WI38 (cell line): ENCODE results near the gene HIKESHI.
"Not testable (repeated sequence)": the region's sequence is repeated elsewhere in the genome, so short reads cannot be mapped to it uniquely, and the experiment has no call there.

ENCODE experiments used
- H3K4me3 ChIP-seq: 2 replicates; pipeline ENCODE4 v1.5.1; 2011; ENCODE audit warnings: low read depth, mild to moderate bottlenecking, control low read depth, low read length
- TF ChIP-seq, protein P1 (sequence below): IDR thresholded peaks from 2 replicates; pipeline ENCODE4 v1.5.1; 2012; ENCODE audit warnings: low read depth, mild to moderate bottlenecking, control low read depth, low read length

Gene HIKESHI

DNA sequence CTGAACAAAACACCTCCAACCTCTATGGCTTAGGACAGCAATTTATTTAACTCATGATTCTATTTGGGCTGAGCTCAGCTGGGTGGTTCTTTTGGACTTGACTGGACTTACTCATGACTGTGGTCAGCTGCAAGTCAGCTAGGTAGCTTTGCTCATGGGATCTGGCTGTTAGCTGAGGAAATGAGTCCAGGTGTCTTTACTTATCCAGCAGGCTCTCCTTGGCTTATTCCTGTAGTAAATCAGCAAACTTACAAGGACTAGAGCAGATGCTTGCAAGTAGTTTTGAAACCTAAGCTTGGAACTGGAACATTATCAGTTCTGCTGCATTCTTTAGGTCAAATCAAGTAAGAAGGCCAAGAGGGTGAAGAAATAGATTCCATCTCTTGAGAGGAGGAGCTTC, 8.0 kb upstream of the HIKESHI start:
- TF ChIP-seq, protein P1, sequence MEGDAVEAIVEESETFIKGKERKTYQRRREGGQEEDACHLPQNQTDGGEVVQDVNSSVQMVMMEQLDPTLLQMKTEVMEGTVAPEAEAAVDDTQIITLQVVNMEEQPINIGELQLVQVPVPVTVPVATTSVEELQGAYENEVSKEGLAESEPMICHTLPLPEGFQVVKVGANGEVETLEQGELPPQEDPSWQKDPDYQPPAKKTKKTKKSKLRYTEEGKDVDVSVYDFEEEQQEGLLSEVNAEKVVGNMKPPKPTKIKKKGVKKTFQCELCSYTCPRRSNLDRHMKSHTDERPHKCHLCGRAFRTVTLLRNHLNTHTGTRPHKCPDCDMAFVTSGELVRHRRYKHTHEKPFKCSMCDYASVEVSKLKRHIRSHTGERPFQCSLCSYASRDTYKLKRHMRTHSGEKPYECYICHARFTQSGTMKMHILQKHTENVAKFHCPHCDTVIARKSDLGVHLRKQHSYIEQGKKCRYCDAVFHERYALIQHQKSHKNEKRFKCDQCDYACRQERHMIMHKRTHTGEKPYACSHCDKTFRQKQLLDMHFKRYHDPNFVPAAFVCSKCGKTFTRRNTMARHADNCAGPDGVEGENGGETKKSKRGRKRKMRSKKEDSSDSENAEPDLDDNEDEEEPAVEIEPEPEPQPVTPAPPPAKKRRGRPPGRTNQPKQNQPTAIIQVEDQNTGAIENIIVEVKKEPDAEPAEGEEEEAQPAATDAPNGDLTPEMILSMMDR: no peak
- no peak overlapping the region for H3K4me3 ChIP-seq

DNA sequence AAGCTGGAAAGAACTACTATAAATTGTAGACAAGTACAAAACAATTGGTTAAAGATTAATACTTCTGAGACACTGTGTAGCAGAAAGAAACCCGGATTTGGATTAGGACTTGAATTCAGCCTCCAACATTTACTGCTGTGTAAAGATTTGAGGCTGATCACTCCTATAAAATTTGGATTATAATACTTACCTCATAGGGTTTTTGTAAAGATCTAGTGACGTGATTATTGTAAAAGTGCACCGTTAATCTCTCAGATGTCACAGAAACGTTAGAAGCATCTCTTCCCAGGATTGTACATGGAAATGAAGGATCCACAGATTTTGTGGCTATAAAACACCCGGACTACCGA, 323 bp upstream of the HIKESHI start:
- TF ChIP-seq, protein P1: no peak
- peak overlapping the region; percentile 97 for H3K4me3 ChIP-seq

DNA sequence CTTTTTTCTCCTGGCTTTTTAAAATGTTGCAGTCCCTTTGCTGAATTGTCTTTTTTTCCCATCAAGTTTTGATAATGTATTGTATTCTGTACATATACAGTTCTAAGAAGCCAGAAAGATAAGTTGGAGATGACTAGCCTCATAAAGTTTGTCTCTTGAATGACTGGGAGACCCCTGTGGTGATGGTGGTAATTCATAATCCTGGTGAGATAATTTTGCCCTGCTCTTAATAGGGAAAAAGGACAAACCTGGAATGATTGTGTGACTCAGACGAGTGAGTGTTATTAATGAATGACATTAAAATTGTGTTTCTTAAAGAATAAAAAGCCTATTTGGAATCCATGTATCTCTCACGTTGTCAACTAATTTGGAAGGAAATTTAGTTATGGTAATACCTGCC, 1.2 kb downstream of the HIKESHI start:
- H3K4me3 ChIP-seq: peak overlapping the region; percentile 97
- TF ChIP-seq, protein P1: no peak

DNA sequence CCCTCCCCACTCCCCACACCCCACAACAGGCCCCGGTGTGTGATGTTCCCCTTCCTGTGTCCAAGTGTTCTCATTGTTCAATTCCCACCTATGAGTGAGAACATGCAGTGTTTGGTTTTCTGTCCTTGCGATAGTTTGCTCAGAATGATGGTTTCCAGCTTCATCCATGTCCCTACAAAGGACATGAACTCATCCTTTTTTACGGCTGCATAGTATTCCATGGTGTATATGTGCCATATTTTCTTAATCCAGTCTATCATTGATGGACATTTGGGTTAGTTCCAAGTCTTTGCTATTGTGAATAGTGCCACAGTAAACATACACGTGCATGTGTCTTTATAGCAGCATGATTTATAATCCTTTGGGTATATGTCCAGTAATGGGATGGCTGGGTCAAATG, 6.7 kb downstream of the HIKESHI start:
- not testable (repeated sequence) for H3K4me3 ChIP-seq

DNA sequence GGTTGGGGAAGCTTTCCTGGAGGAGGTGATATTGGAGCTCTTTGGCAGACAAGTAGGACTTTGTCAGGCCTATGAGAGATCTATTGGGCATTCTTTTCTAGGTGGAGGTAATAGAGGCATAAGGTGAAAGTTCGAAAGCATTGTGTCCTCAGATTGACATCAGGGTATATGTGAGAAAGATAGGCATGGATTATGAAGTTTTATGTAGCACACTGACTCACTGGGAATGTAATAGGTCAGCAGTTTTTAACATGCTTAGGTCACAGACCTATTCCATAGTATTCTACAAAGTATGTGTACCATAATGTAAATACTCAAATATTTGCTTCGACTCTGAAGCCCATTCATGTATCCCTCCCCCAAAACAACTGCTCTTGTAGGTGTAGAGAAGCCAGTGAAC, 11.8 kb downstream of the HIKESHI start:
- no peak overlapping the region for H3K4me3 ChIP-seq
- TF ChIP-seq, protein P1: no peak

DNA sequence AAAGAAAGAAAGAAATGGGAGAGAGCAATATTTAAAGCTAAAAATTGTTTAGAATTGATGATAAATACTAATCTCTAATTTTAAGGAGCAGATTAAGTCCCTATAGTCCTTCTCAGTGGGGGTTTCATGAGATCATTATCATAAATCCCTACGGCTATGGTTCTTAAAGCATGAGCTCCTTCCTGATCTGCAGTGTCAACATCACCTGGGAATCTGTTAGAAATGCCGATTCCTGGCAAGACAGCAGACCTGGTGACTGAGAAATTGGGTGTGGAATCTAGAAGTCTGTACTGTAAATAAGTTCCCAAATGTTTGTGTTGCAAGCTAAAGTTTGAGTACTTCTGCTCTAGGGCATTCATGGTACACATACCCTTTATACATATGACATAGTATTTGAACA, 12.6 kb downstream of the HIKESHI start:
- TF ChIP-seq, protein P1: no peak
- no peak overlapping the region for H3K4me3 ChIP-seq

DNA sequence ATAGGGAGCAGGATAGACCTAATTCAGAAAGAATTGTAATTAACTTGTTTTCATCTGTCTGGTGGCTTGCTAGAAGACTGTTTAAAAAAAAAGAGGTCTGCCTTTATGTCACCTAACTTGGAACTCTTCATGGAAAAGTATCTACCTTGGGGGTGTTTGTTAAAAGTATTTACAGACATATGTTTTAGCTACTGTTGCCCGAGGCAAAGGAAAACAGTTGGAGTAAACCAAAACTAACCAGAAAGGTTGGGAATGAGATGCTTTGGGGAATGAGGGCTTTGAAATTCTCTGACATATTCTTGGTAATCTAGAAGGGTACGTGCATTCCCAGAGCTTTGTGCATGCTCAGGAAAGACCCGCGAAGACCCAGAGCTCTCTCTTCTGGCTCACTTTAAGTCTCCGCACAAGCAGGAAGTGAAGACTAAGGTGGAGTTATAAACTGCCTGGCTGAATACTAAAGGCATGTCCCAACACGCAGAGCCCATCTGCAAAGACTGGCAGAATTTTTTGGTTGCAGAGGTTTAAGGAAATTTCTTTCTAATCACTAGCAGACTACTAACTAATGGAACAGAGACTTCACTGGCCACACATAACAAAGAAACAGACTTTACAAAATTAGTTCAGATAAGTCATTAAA, 33.2 kb downstream of the HIKESHI start:
- no peak overlapping the region for H3K4me3 ChIP-seq
- TF ChIP-seq, protein P1: no peak

DNA sequence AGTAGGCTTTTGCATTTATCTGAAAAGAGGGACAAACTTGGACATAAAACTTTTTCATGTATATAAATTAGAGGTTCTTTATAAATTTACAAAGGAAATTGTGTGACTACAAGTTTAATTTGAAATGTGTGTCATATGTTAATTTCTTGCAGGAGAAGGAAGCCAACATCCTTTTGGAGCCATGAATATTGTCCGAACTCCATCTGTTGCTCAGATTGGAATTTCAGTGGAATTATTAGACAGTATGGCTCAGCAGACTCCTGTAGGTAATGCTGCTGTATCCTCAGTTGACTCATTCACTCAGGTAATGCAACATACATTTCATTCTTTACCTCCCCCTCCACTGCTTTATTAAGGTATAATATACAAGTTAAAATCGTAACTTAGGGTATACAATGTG, 35.2 kb downstream of the HIKESHI start:
- H3K4me3 ChIP-seq: no peak overlapping the region
- TF ChIP-seq, protein P1: no peak
